GM08714 (cell line): ENCODE results near the gene CCL14.
"Not testable (repeated sequence)": the region's sequence is repeated elsewhere in the genome, so short reads cannot be mapped to it uniquely, and the experiment has no call there.

Experiments
- H3K4me3 ChIP-seq: fragments of 200-500 bp; sonication (Bioruptor generic); 2 replicates; pipeline ENCODE4 v1.5.1; 2014; ENCODE audit warnings: mild to moderate bottlenecking, low read length, inconsistent platforms
- ZNF274 ChIP-seq: IDR thresholded peaks from 2 replicates; pipeline ENCODE4 v1.6.1; 2012; ENCODE audit warnings: mild to moderate bottlenecking, low read depth, low read length

The CCL14 gene

GRCh38 chr17:35942588-35943186 is 43.8 kb downstream of the CCL14 start:
- no peak overlapping the region for H3K4me3 ChIP-seq
- no peak for TF ChIP-seq ZNF274

DNA sequence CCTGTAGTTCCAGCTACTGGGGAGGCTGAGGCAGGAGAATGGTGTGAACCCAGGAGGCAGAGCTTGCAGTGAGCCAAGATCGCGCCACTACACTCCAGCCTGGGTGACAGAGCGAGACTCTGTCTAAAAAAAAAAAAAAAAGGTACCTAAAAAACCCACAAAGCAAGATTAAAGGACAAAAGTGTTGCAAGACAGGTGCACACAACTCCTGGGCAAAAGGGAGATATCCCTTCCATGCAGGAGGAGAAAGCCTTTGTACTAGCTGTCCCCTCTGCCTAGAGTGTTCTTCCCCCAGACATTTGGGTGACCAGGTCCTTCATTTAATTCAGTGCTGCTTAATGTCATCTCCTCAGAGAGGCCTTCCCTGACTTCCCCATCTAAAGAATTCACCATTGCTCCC is 48.0 kb downstream of the CCL14 start:
- not testable (repeated sequence) for H3K4me3 ChIP-seq

GRCh38 chr17:35936063-35936462 is 50.5 kb downstream of the CCL14 start:
- no peak overlapping the region for H3K4me3 ChIP-seq
- no peak for TF ChIP-seq ZNF274

- TF ChIP-seq ZNF274 = no peak
- H3K4me3 ChIP-seq = no peak overlapping the region
Observed at GRCh38 chr17:35934760-35935159, 51.8 kb downstream of the CCL14 start.
